A673 (cell line): ENCODE measurements around the gene BATF2. TPM values are rescaled to one million over a fixed set of nuclear protein-coding genes. Genes with fewer than 3 reads are reported as not detected.

Source experiments
- BruUV-seq: library from RNA; stranded (reverse); fragments of 400-500 nt; replicated peaks from 2 replicates; lab custom pipeline; 2021; lab: Mats Ljungman, UMichigan
- CTCF ChIA-PET: fragments of 300-600 bp; sonication (Branson Sonifier 250); formaldehyde crosslinking; loops from one replicate; lab custom pipeline; 2022; ENCODE audit warnings: antibody characterized with exemption; lab: Charles Lee
- POLR2A ChIA-PET: fragments of 300-600 bp; sonication (Branson Sonifier 250); formaldehyde crosslinking; loops from one replicate; lab custom pipeline; 2022; ENCODE audit warnings: antibody characterized with exemption; ENCODE audit not compliant: low non-redundant PET; lab: Charles Lee
- DNase-seq: peaks from one replicate; pipeline ENCODE4 v3.0.0-alpha.2; 2015; ENCODE audit warnings: low spot score
- H3K27ac ChIP-seq: fragments of 200-600 bp; sonication (generic); 2 replicates; pipeline ENCODE4 v1.5.1; 2016; ENCODE audit warnings: mixed run types, low read depth, mild to moderate bottlenecking, mixed read lengths, antibody characterized with exemption, low read length; ENCODE audit not compliant: poor library complexity, severe bottlenecking
- H3K27me3 ChIP-seq: fragments of 200-600 bp; sonication (generic); replicated peaks from 2 replicates; pipeline ENCODE4 v1.6.1; 2017; ENCODE audit warnings: mixed run types, low read depth, mild to moderate bottlenecking, mixed read lengths, antibody characterized with exemption, low read length; ENCODE audit not compliant: insufficient read depth, poor library complexity
- H3K36me3 ChIP-seq: fragments of 200-600 bp; sonication (generic); 2 replicates; pipeline ENCODE4 v1.6.1; 2016; ENCODE audit warnings: mixed run types, mild to moderate bottlenecking, mixed read lengths, antibody characterized with exemption, low read length; ENCODE audit not compliant: insufficient read depth, poor library complexity, severe bottlenecking
- H3K4me1 ChIP-seq: fragments of 200-600 bp; sonication (generic); 2 replicates; pipeline ENCODE4 v1.6.1; 2017; ENCODE audit warnings: mixed run types, mild to moderate bottlenecking, mixed read lengths, antibody characterized with exemption, low read length; ENCODE audit not compliant: insufficient read depth, poor library complexity, severe bottlenecking
- H3K4me3 ChIP-seq: fragments of 200-600 bp; sonication (generic); 2 replicates; pipeline ENCODE4 v1.5.1; 2016; ENCODE audit warnings: low read depth, mixed run types, mild to moderate bottlenecking, mixed read lengths, low read length; ENCODE audit not compliant: poor library complexity, severe bottlenecking
- H3K9me3 ChIP-seq: fragments of 200-600 bp; sonication (generic); 2 replicates; pipeline ENCODE4 v1.6.1; 2016; ENCODE audit warnings: mixed run types, low read depth, mild to moderate bottlenecking, mixed read lengths, antibody characterized with exemption, low read length; ENCODE audit not compliant: poor library complexity, severe bottlenecking
- EZH2 ChIP-seq: fragments of 200-600 bp; sonication (generic); IDR thresholded peaks from 2 replicates; pipeline ENCODE4 v1.6.1; 2017; ENCODE audit warnings: borderline replicate concordance, low read depth, mild to moderate bottlenecking, mixed read lengths, antibody characterized with exemption, low read length; ENCODE audit not compliant: poor library complexity, severe bottlenecking
- intact Hi-C: fragments of 100-400 bp; cut with micrococcal nuclease; formaldehyde crosslinking; loops from one replicate; pipeline ENCODE4 v1.10.0; 2022; ENCODE audit not compliant: unreplicated experiment
- total RNA-seq: library from RNA; stranded (reverse); gene quantifications from 2 replicates; pipeline ENCODE4 v1.2.3, GENCODE V29; 2021
- TF ChIP-seq, protein P1 (sequence below): fragments of 300-800, 200-600 bp; sonication (generic); conservative IDR thresholded peaks from 2 replicates; pipeline ENCODE4 v1.5.1; 2017; ENCODE audit warnings: low read depth, mild to moderate bottlenecking, antibody characterized with exemption, low read length, moderate library complexity, mixed read lengths

Gene BATF2
- total RNA-seq, 1 experiment from 2014 or later = not detected

DNA sequence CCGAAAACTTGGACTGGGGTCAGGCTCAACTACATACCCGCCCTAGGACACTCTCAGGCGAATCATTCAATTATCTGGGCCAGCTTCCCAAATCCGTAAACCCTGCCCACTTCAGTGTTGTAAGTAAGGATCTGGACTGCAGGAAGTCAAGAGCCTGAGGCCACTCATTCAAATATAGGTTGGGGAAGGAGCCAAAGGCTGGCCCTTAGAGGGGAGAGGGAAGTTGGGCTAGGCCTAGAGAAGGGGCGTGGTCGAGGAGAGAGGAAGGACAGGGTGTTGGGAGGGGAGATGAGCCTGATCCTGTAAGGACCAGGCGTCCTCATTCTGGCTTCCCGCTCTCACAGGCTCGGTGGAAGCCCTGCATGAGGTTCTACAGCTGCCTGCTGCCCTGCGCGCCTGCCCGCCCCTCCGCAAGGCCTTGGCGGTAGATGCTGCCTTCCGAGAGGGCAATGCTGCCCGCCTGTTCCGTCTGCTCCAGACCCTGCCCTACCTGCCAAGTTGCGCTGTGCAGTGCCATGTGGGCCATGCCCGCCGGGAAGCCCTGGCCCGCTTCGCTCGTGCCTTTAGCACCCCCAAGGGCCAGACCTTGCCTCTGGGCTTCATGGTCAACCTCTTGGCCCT, 47.2 kb upstream of the BATF2 start:
- BruUV-seq = no TSS peak
- DNase-seq = no peak
- ChIA-PET CTCF (no interaction called here), POLR2A (no interaction called here)
- H3K27me3 ChIP-seq = no peaks in the 10 kb centered on the region
- TF ChIP-seq, protein P1, sequence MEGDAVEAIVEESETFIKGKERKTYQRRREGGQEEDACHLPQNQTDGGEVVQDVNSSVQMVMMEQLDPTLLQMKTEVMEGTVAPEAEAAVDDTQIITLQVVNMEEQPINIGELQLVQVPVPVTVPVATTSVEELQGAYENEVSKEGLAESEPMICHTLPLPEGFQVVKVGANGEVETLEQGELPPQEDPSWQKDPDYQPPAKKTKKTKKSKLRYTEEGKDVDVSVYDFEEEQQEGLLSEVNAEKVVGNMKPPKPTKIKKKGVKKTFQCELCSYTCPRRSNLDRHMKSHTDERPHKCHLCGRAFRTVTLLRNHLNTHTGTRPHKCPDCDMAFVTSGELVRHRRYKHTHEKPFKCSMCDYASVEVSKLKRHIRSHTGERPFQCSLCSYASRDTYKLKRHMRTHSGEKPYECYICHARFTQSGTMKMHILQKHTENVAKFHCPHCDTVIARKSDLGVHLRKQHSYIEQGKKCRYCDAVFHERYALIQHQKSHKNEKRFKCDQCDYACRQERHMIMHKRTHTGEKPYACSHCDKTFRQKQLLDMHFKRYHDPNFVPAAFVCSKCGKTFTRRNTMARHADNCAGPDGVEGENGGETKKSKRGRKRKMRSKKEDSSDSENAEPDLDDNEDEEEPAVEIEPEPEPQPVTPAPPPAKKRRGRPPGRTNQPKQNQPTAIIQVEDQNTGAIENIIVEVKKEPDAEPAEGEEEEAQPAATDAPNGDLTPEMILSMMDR = no peak
- TF ChIP-seq EZH2 = no peak
- peaks cover 23% of the 10 kb centered on the region for H3K36me3 ChIP-seq
- no peaks in the 10 kb centered on the region for H3K9me3 ChIP-seq
- no peak overlapping the region for H3K27ac ChIP-seq
- intact Hi-C loops = no loop called here
- H3K4me1 ChIP-seq = peaks cover 7% of the 10 kb centered on the region
- H3K4me3 ChIP-seq = no peak overlapping the region

DNA sequence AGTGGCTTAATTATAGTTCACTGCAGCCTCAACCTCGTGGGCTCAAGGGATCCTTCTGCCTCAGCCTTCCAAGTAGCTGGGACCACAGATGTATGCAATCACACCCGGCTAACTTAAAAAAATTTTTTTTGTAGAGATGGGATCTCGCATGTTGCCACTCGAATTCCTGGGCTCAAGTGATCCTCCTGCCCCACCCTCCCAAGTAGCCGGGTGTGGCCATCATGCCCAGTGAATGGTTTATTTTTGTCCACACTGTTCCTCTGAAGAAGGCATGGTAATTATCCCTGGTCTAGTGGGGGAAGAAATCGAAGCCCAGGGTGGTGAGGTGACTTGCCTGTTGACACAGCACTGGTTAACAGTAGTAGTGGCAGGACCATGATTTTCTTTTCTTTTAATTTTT, 46.1 kb upstream of the BATF2 start:
- POLR2A ChIA-PET = no interaction called here
- no TSS peak for BruUV-seq
- no peak for DNase-seq
- Histone ChIP-seq H3K27ac (no peak overlapping the region), H3K4me1 (peaks cover 7% of the 10 kb centered on the region), H3K9me3 (no peaks in the 10 kb centered on the region), H3K27me3 (no peaks in the 10 kb centered on the region), H3K36me3 (peaks cover 23% of the 10 kb centered on the region), H3K4me3 (peak overlapping the region; percentile 91)
- no peak for TF ChIP-seq EZH2
- TF ChIP-seq, protein P1 = no peak
- CTCF ChIA-PET = interaction anchor here (0.6 kb wide), 1 partner anchor 70 kb away, joined by 4 read pairs; no protein-coding TSS in a partner anchor
- intact Hi-C loops = no loop called here

DNA sequence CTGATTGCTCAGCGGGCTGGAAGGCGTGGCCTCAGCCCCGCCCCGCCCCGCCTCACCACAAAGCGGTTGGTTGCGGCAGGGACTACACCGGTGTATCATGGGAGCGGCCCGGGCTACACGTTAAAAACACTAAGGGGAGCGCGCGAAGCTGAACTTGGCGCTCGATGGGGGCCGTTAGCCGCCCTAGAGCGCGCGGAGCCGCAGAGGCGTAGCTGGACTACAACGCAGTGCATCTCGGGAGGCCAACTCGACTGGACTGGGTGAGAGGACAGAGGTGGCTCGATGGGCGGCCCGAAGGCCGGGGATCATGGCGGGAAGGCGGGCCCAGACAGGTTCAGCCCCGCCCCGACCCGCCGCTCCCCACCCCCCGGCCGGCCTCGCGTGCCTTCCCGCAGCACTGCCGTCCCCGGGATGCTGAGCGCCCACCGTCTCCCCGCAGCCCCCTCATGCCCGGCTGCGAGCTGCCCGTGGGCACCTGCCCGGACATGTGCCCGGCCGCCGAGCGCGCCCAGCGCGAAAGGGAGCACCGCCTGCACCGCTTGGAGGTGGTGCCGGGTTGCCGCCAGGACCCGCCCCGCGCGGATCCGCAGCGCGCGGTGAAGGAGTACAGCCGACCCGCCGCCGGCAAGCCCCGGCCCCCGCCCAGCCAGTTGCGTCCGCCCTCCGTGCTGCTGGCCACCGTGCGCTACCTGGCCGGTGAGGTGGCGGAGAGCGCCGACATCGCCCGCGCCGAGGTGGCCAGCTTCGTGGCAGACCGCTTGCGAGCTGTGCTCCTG, 44.3 kb upstream of the BATF2 start, which contains the start of gene SAC3D1:
TSS of gene SAC3D1 (plus strand) at position 364 of the 776 bp plus-strand sequence. CDS start at position 447, 83 bp downstream.
- TF ChIP-seq, protein P1 = no peak
- no peak for TF ChIP-seq EZH2
- POLR2A ChIA-PET = interaction anchor here (0.6 kb wide), 1 partner anchor 292 kb away, joined by 12 read pairs; the partner anchor contains the start of gene DPF2
- H3K27ac ChIP-seq = peak within 1 kb of the TSS; percentile 94
- intact Hi-C loops = no loop called here
- peak within 1 kb of the TSS; percentile 91 for H3K4me3 ChIP-seq
- CTCF ChIA-PET = interaction anchor here (0.5 kb wide), 1 partner anchor 13 kb away, joined by 5 read pairs; no protein-coding TSS in a partner anchor
- peaks cover 23% of the 10 kb centered on the region for H3K36me3 ChIP-seq
- no TSS peak for BruUV-seq
- H3K4me1 ChIP-seq = peaks cover 7% of the 10 kb centered on the region
- peak; percentile 99 for DNase-seq
- H3K9me3 ChIP-seq = no peaks in the 10 kb centered on the region
- H3K27me3 ChIP-seq = no peaks in the 10 kb centered on the region
